Ramos (cell line): Measurements from ENCODE around the gene ZNF638.

Experiments
- in situ Hi-C: fragments of 300-500 bp; cut with MboI; formaldehyde crosslinking; loops from one replicate; pipeline ENCODE4 v1.14.3; 2022; ENCODE audit warnings: low sequenced_read_pairs; ENCODE audit not compliant: unreplicated experiment

Gene ZNF638

GRCh38 chr2:71333619-71334018 lies 2.0 kb downstream of the ZNF638 start:
- in situ Hi-C loops: no loop called here

- in situ Hi-C loops: no loop called here
Measured at GRCh38 chr2:71336384-71336783, 4.8 kb downstream of the ZNF638 start.

- in situ Hi-C loops: no loop called here
Measured at GRCh38 chr2:71336802-71337201, 5.2 kb downstream of the ZNF638 start.

- in situ Hi-C loops: no loop called here
Measured at GRCh38 chr2:71337776-71338175, 6.2 kb downstream of the ZNF638 start.

- in situ Hi-C loops: no loop called here
Measured at GRCh38 chr2:71339685-71340084, 8.1 kb downstream of the ZNF638 start.

GRCh38 chr2:71340176-71340575 lies 8.6 kb downstream of the ZNF638 start:
- in situ Hi-C loops: no loop called here

GRCh38 chr2:71341645-71342044 lies 10.1 kb downstream of the ZNF638 start:
- in situ Hi-C loops: no loop called here

GRCh38 chr2:71346065-71346464 lies 14.5 kb downstream of the ZNF638 start:
- in situ Hi-C loops: no loop called here

- in situ Hi-C loops: no loop called here
Measured at GRCh38 chr2:71347517-71347916, 15.9 kb downstream of the ZNF638 start.

- in situ Hi-C loops: no loop called here
Measured at GRCh38 chr2:71348302-71348701, 16.7 kb downstream of the ZNF638 start.

- in situ Hi-C loops: no loop called here
Measured at GRCh38 chr2:71353248-71353647, 21.7 kb downstream of the ZNF638 start.

- in situ Hi-C loops: no loop called here
Measured at GRCh38 chr2:71358931-71359671, 27.5 kb downstream of the ZNF638 start.

GRCh38 chr2:71360434-71360975 lies 28.9 kb downstream of the ZNF638 start:
- in situ Hi-C loops: no loop called here

- in situ Hi-C loops: no loop called here
Measured at GRCh38 chr2:71361631-71362030, 30.0 kb downstream of the ZNF638 start.

- in situ Hi-C loops: no loop called here
Measured at GRCh38 chr2:71362447-71362846, 30.9 kb downstream of the ZNF638 start.

GRCh38 chr2:71370015-71370414 lies 38.4 kb downstream of the ZNF638 start:
- in situ Hi-C loops: no loop called here

GRCh38 chr2:71372042-71372441 lies 40.5 kb downstream of the ZNF638 start:
- in situ Hi-C loops: no loop called here

- in situ Hi-C loops: no loop called here
Measured at GRCh38 chr2:71379086-71379485, 47.5 kb downstream of the ZNF638 start.

GRCh38 chr2:71380665-71381064 lies 49.1 kb downstream of the ZNF638 start:
- in situ Hi-C loops: no loop called here

GRCh38 chr2:71385012-71385411 lies 53.4 kb downstream of the ZNF638 start:
- in situ Hi-C loops: no loop called here

GRCh38 chr2:71388214-71388613 lies 56.6 kb downstream of the ZNF638 start:
- in situ Hi-C loops: no loop called here

GRCh38 chr2:71389384-71390072 lies 57.9 kb downstream of the ZNF638 start:
- in situ Hi-C loops: no loop called here
